HEK293 (cell line): ENCODE measurements around the gene SPNS1.
A peak's percentile ranks its signal among the peaks of the same experiment; 100 is the strongest.
"Not testable (repeated sequence)": the region's sequence is repeated elsewhere in the genome, so short reads cannot be mapped to it uniquely, and the experiment has no call there.

Experiments
- CTCF ChIA-PET: fragments of 350-600 bp; formaldehyde crosslinking; extraction: SDS; loops from one replicate; lab custom pipeline; 2021; ENCODE audit warnings: antibody characterized with exemption; lab: Yijun Ruan, JAX
- POLR2A ChIA-PET: fragments of 300-600 bp; formaldehyde crosslinking; extraction: SDS; loops from one replicate; lab custom pipeline; 2020; ENCODE audit warnings: antibody characterized with exemption, inconsistent platforms; lab: Yijun Ruan, JAX
- H3K27ac ChIP-seq: fragments of 200-500 bp; sonication (Bioruptor generic); 2 replicates; pipeline ENCODE4 v1.5.1; 2014; ENCODE audit warnings: low read depth, low read length, control low read depth, inconsistent platforms; ENCODE audit errors: extremely low read depth
- H3K36me3 ChIP-seq, 2 experiments: fragments of 200-500 bp in 1 of 2; sonication (Bioruptor generic) in 1 of 2; 1 replicate in 1 of 2; 2 replicates in 1 of 2; pipeline ENCODE4 v1.5.1; 2014 to 2017; ENCODE audit warnings: inconsistent platforms in 2 of 2, low read length in 2 of 2; ENCODE audit not compliant: control insufficient read depth in 2 of 2, insufficient read depth in 1 of 2
- H3K4me1 ChIP-seq: fragments of 200-500 bp; sonication (Bioruptor generic); 2 replicates; pipeline ENCODE4 v1.5.1; 2014; ENCODE audit warnings: mild to moderate bottlenecking, low read length, inconsistent platforms; ENCODE audit not compliant: control insufficient read depth, insufficient read depth
- H3K4me3 ChIP-seq: 2 replicates; pipeline ENCODE4 v1.5.1; 2011; ENCODE audit warnings: low read depth, mild to moderate bottlenecking, control low read depth, low read length, moderate library complexity
- H3K9me3 ChIP-seq: fragments of 200-500 bp; sonication (Bioruptor generic); 2 replicates; pipeline ENCODE4 v1.5.1; 2014; ENCODE audit warnings: low read depth, low read length, inconsistent platforms; ENCODE audit not compliant: control insufficient read depth, insufficient read depth
- BCL6B ChIP-seq: fragments of 450-650 bp; formaldehyde crosslinking; IDR thresholded peaks from 2 replicates; pipeline ENCODE4 v1.5.1; 2017; ENCODE audit warnings: missing biosample characterization, missing genetic modification characterization
- CTCF ChIP-seq: fragments of 450-650 bp; formaldehyde crosslinking; IDR thresholded peaks from 2 replicates; pipeline ENCODE4 v1.5.1; 2016; ENCODE audit warnings: missing biosample characterization, missing genetic modification characterization
- OSR2 ChIP-seq: fragments of 450-650 bp; formaldehyde crosslinking; IDR thresholded peaks from 2 replicates; pipeline ENCODE4 v1.5.1; 2016; ENCODE audit warnings: missing biosample characterization, missing genetic modification characterization
- WT1 ChIP-seq: fragments of 450-650 bp; formaldehyde crosslinking; IDR thresholded peaks from 2 replicates; pipeline ENCODE4 v1.5.1; 2016; ENCODE audit warnings: missing biosample characterization, missing genetic modification characterization
- ZBTB17 ChIP-seq: fragments of 450-650 bp; formaldehyde crosslinking; IDR thresholded peaks from 2 replicates; pipeline ENCODE4 v1.5.1; 2016; ENCODE audit warnings: missing biosample characterization, missing genetic modification characterization
- ZBTB21 ChIP-seq: fragments of 450-650 bp; formaldehyde crosslinking; IDR thresholded peaks from 2 replicates; pipeline ENCODE4 v1.5.1; 2017; ENCODE audit warnings: missing biosample characterization, missing genetic modification characterization
- ZEB2 ChIP-seq: fragments of 450-650 bp; formaldehyde crosslinking; IDR thresholded peaks from 2 replicates; pipeline ENCODE4 v1.5.1; 2016; ENCODE audit warnings: missing biosample characterization, missing genetic modification characterization
- ZNF366 ChIP-seq: fragments of 450-650 bp; formaldehyde crosslinking; conservative IDR thresholded peaks from 2 replicates; pipeline ENCODE4 v1.5.1; 2016; ENCODE audit warnings: missing biosample characterization, missing genetic modification characterization
- ZNF391 ChIP-seq: fragments of 450-650 bp; formaldehyde crosslinking; IDR thresholded peaks from 2 replicates; pipeline ENCODE4 v1.5.1; 2016; ENCODE audit warnings: low read depth, missing biosample characterization, missing genetic modification characterization, borderline replicate concordance
- ZNF560 ChIP-seq: fragments of 450-650 bp; formaldehyde crosslinking; IDR thresholded peaks from 2 replicates; pipeline ENCODE4 v1.5.1; 2017; ENCODE audit warnings: missing biosample characterization, missing genetic modification characterization, borderline replicate concordance
- ZNF654 ChIP-seq: fragments of 450-650 bp; formaldehyde crosslinking; IDR thresholded peaks from 2 replicates; pipeline ENCODE4 v1.5.1; 2016; ENCODE audit warnings: low read depth, missing biosample characterization, missing genetic modification characterization
- ZNF76 ChIP-seq: fragments of 450-650 bp; formaldehyde crosslinking; IDR thresholded peaks from 2 replicates; pipeline ENCODE4; 2016; ENCODE audit warnings: low read depth, missing biosample characterization, missing genetic modification characterization, borderline replicate concordance
- ZNF830 ChIP-seq: fragments of 450-650 bp; IDR thresholded peaks from 2 replicates; pipeline ENCODE4 v1.5.0; 2018; ENCODE audit warnings: missing biosample characterization, missing genetic modification characterization, low read depth, mild to moderate bottlenecking, moderate library complexity
- TF ChIP-seq, protein P1 (sequence below): fragments of 450-650 bp; formaldehyde crosslinking; IDR thresholded peaks from 2 replicates; pipeline ENCODE4 v1.5.1; 2016; ENCODE audit warnings: missing biosample characterization, missing genetic modification characterization

The SPNS1 gene

DNA sequence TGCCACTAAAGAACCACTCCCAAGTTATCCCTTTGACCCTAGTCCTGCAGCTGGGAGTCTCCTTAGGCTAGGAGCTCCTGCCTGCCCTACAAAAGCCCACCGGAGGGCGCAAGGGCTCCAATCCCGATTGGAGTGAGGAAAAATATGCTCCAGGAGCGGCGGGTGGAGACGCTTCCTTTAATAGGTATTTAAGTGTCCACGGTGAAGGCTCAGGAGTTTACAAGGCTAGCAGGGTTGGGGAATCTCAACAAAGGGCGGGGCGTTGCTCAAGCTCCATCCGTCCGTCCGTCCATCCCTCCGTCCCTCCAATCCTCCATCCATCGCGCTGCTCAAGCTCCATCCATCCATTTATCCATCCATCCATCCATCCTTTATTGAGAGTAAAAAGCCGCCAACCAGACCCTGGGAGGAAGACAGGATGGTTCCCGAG, 556 bp upstream of the SPNS1 start (continued):
- TF ChIP-seq WT1 (tag by site-specific recombination) (no peak), ZNF366 (tag by site-specific recombination) (peak; percentile 99), ZBTB17 (peak; percentile 99)
- TF ChIP-seq, protein P1, sequence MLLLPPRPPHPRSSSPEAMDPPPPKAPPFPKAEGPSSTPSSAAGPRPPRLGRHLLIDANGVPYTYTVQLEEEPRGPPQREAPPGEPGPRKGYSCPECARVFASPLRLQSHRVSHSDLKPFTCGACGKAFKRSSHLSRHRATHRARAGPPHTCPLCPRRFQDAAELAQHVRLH = no peak

DNA sequence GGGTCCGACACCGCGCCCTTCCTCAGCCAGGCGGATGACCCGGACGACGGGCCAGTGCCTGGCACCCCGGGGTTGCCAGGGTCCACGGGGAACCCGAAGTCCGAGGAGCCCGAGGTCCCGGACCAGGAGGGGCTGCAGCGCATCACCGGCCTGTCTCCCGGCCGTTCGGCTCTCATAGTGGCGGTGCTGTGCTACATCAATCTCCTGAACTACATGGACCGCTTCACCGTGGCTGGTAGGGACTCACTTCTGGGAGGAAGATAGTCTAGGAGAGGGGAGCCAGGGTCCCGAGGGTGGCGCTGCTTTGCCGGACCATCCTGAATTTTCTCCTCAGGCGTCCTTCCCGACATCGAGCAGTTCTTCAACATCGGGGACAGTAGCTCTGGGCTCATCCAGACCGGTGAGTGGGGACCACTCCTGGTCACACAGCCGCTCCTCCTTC, 601 bp downstream of the SPNS1 start:
- CTCF ChIA-PET = interaction anchor here (0.7 kb wide), 1 partner anchor 451 kb away, joined by 3 read pairs; no protein-coding TSS in a partner anchor

DNA sequence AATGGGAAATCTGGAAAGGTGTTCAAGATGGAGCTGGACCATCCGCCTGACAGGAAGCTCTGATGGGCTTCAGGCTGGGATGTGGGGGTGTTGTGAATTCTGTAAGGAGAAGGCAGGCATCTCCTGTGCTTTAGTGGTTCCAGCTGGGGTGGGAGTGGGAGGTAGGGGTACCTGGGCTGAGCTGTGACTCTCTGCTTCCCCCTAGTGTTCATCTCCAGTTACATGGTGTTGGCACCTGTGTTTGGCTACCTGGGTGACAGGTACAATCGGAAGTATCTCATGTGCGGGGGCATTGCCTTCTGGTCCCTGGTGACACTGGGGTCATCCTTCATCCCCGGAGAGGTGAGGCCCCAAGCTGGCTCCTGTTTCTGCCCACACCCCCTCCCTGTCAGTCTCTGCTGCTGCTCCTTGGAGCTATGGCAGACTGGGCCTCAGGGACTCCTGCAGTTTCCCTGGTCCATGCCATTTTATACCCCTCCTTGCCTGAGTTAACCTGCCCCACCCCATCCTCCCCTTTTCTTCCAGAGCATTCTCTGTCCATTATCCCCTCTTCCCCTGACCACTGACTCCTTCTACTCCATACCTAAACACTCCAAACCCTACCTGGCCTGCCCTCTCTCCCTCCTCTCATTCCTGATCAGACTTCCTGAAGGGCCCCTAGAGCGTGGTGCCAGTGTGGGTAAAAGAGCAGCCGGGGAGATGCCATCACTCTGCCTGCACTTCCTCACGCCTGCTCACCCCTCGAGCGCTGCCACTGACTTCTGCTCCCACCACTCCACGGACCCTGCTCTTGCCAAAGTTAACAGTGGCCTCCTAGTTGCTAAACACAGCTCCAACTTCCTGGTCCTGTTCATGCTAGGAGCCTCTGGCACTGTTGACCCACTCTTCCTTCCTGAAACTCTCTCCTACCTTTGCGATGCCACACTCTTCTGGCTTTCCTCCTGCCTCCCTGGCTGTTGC, 3.4 kb downstream of the SPNS1 start:
- peaks cover 0 to 49% of the 10 kb centered on the region in 2 experiments; a peak in 1 of 3 replicates for H3K36me3 ChIP-seq
- ChIA-PET CTCF (interaction anchor here (0.6 to 2.0 kb wide), 11 partner anchors 9 to 860 kb away, joined by 3 to 9 read pairs (median 3); no protein-coding TSS in a partner anchor), POLR2A (no interaction called here)
- H3K4me3 ChIP-seq = no peak overlapping the region
- no peaks in the 10 kb centered on the region for H3K9me3 ChIP-seq
- peak; percentile 58; the same call in 1 of the 2 replicates for TF ChIP-seq ZEB2 (tag by site-specific recombination)
- TF ChIP-seq ZNF654 (tag by site-specific recombination) = peak; percentile 31; the same call in 1 of the 2 replicates
- peak; percentile 33; the same call in 1 of the 2 replicates for TF ChIP-seq CTCF (tag by site-specific recombination)
- no peak for TF ChIP-seq OSR2 (tag by site-specific recombination)
- no peak for TF ChIP-seq ZNF391 (tag by site-specific recombination)
- TF ChIP-seq ZNF560 (tag by site-specific recombination) = no peak
- 0 out of 2 replicates have a peak, but pooled peaks have one; percentile 21 for TF ChIP-seq ZNF76 (tag by site-specific recombination)
- H3K4me1 ChIP-seq = no peaks in the 10 kb centered on the region
- no peak overlapping the region for H3K27ac ChIP-seq

More for the DNA sequence above, 601 bp downstream of the SPNS1 start:
- POLR2A ChIA-PET = no interaction called here
- no peaks in the 10 kb centered on the region for H3K9me3 ChIP-seq
- no peak overlapping the region for H3K27ac ChIP-seq
- H3K4me3 ChIP-seq = peak overlapping the region; percentile 97
- TF ChIP-seq ZNF830 (tag by site-specific recombination) (no peak), BCL6B (tag by site-specific recombination) (no peak), ZBTB21 (tag by site-specific recombination) (no peak)
- peaks cover 0 to 26% of the 10 kb centered on the region in 2 experiments; a peak in 1 of 3 replicates for H3K36me3 ChIP-seq
- H3K4me1 ChIP-seq = no peaks in the 10 kb centered on the region

- peaks cover 0 to 63% of the 10 kb centered on the region in 2 experiments; a peak in 1 of 3 replicates for H3K36me3 ChIP-seq
- H3K4me3 ChIP-seq, H3K4me1 ChIP-seq, H3K27ac ChIP-seq, POLR2A ChIA-PET, H3K9me3 ChIP-seq: not testable (repeated sequence)
- TF ChIP-seq CTCF (tag by site-specific recombination) = 0 out of 2 replicates have a peak, but pooled peaks have one; percentile 17
- CTCF ChIA-PET = interaction anchor here (0.6 to 1.0 kb wide), 7 partner anchors 9 to 1657 kb away, joined by 3 read pairs; no protein-coding TSS in a partner anchor
Measured at GRCh38 chr16:28980330-28980729, 5.8 kb downstream of the SPNS1 start.
